Erythroblast (primary cell): ENCODE results near the gene STX10.

ENCODE experiments used
- DNase-seq, 2 experiments: peaks; one replicate each; lab custom pipeline; 2025; lab: John Stamatoyannopoulos, UW
- GATA1 ChIP-seq: IDR thresholded peaks from 2 replicates; pipeline ENCODE4 v1.6.1; 2011; ENCODE audit warnings: low read depth, mild to moderate bottlenecking, control low read depth, low read length, moderate library complexity
- POLR2A ChIP-seq: IDR thresholded peaks from 2 replicates; pipeline ENCODE4 v1.6.1; 2011; ENCODE audit warnings: mild to moderate bottlenecking, low read length

Gene STX10

DNA sequence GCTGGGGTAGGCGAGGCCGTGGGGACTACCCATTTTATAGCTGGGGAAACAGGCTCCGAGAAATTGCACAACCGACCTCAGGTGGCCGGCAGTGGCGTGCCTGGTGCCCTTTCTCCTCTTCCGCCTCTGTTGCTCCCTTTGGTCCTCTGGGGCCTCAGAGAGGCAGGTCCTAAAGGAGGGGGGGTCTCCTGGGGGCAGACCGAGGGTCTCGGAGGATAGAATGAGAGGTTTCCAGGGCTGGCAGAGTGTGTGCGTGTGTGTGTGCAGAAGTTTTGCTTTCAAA is 11.3 kb downstream of the STX10 start:
- TF ChIP-seq POLR2A (no peak), GATA1 (no peak)

DNA sequence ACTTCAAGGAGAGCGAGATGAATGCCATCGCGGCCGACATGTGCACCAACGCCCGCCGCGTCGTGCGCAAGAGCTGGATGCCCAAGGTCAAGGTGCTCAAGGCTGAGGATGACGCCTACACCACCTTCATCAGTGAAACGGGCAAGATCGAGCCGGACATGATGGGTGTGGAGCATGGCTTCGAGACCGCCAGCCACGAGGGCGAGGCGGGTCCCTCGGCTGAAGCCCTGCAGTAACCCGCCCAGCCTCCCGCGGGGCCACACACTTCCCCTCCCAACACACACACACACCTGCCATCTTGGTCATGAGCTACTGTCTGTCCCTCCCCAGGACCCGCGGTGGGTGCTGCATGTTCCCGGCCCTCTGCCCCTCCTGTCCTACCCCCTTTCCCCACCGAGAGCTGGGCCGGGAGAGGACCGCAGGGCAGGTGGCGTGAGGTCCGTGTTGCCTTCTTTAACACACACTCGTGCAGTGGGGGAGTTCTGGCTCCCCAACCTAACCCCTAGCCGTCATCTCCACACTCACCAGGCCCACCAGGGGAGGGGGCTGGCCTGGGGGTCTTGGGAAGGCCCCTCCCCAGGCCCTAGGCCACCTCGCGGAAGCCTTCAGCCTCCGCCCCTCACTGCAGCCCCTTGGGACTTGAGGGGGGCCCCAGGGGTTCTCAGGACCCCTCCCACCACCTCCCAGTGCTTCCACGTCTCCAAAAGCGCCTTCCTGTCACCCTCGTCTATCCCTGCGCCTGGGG is 11.8 kb downstream of the STX10 start:
- no peak for DNase-seq
- no peak for TF ChIP-seq POLR2A

More for the DNA sequence above, 11.3 kb downstream of the STX10 start:
- DNase-seq = no peak

DNA sequence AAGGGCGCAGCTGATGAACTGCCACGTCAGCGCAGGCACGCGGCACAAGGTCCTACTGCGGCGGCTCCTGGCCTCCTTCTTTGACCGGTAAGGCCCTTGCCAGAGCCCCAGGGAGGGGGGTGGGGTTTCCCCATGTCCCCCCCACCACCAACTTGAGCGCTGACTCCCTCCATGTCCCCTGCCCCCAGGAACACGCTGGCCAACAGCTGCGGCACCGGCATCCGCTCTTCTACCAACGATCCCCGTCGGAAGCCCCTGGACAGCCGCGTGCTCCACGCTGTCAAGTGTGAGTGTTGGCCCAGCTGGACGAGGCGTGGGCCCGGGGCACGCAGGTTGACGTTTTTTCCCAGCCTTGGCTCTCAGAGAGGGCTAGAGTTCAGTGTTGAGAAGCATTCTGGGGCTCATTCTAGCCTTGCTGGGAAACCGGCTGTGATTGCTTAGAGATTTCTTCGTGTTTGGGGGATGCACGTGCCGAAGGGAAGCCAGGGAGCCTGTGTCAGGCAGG is 12.8 kb downstream of the STX10 start:
- no peak for DNase-seq
- TF ChIP-seq POLR2A (no peak), GATA1 (no peak)

DNA sequence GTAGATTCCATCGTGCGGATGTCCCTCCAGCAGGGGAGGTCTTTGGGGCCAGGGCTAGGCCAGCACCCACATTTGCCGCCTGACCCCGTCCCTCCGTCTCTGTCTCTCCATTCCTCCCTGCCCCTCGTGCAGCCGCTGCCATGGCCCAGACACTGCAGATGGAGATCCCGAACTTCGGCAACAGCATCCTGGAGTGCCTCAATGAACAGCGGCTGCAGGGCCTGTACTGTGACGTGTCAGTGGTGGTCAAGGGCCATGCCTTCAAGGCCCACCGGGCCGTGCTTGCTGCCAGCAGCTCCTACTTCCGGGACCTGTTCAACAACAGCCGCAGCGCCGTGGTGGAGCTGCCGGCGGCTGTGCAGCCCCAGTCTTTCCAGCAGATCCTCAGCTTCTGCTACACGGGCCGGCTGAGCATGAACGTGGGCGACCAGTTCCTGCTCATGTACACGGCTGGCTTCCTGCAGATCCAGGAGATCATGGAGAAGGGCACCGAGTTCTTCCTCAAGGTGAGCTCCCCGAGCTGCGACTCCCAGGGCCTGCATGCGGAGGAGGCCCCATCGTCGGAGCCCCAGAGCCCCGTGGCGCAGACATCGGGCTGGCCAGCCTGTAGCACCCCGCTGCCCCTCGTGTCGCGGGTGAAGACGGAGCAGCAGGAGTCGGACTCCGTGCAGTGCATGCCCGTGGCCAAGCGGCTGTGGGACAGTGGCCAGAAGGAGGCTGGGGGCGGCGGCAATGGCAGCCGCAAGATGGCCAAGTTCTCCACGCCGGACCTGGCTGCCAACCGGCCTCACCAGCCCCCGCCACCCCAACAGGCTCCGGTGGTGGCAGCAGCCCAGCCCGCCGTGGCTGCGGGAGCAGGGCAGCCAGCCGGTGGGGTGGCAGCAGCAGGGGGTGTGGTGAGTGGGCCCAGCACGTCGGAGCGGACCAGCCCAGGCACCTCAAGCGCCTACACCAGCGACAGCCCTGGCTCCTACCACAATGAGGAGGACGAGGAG is 14.8 kb downstream of the STX10 start:
- TF ChIP-seq POLR2A (no peak), GATA1 (no peak)
- DNase-seq = no peak

DNA sequence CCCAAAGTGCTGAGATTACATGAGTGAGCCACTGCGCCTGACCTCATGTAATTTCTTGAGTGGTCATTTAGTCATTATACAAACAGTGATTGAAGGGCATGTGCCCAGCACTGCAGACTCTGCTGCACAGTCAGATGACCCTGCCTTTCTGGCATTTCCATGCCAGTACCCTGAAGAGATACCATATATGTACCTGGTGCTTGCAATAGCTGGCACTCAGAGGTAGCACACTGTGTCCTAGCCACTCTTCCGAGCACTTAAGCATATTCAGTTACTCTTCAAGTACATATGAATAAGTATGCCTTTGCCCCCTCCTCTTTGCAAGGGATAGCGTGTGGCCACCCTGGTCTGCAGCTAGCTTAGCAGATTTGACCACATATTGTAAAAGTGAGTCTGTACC is 15.5 kb downstream of the STX10 start:
- TF ChIP-seq GATA1 (no peak), POLR2A (no peak)
- no peak for DNase-seq

DNA sequence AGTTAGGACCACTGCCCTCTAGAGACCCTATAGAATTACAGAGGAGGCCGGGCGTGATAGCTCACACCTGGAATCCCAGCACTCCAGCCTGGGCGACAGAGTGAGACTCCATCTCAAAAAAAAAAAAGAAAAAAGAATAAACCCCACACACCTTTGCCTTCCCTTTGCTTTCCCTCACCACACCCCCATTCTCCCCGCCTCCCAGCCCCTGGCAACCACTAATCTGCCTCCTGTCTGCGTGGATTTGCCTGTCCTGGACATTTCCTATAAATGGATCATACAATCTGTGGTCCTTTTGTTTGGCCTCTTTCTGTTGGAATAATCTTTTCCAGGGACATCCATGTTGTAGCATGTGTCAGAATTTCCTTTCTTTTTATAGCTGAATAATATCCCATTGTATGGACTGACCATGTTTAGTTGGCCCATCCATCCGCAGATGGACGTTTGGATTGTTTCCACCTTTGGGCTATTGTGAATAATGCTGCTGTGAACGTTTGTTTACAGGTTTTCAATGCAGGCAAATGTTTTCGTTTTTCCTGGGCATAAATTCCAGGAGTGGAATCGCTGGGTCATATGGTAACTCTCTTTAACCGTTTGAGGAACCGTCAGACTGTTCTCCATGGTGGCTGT is 16.8 kb downstream of the STX10 start:
- no peak for DNase-seq
- TF ChIP-seq POLR2A (no peak), GATA1 (no peak)

DNA sequence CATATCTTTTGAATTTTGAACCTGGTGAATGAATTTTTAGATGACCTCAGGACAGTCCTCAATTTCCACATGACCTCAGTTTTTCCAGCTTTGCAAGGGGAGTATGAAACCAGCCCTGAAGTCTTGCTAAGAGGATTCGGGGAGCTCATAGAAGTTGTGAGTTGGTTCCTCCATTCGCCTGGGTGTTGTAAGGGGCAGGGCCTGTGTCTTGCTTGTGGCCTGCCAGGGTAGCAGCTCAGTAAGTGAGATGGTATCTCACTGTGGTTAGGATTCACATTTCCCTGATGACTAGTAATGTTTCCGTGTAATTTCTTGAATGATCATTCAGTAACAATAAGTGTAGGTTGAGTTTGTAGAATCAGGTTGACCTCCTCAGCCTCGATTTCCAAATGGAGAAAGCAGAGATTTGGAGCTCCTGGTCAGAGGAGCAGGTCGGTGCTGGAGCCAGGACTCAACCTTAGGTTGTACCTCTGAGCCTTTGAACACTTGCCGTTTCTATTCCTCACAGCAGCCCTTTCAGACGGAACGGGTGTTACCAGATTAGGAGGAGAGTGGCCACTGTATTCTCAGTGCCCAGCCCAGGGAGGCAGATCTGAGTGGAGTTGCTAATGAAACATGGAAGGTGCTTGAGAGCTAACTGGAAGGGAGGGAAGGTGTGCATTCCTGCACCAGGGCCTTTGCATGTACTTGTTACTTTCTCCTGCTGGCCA is 17.5 kb downstream of the STX10 start:
- TF ChIP-seq GATA1 = no peak
- TF ChIP-seq POLR2A = no peak
- peak; percentile 46 to 49 for DNase-seq

DNA sequence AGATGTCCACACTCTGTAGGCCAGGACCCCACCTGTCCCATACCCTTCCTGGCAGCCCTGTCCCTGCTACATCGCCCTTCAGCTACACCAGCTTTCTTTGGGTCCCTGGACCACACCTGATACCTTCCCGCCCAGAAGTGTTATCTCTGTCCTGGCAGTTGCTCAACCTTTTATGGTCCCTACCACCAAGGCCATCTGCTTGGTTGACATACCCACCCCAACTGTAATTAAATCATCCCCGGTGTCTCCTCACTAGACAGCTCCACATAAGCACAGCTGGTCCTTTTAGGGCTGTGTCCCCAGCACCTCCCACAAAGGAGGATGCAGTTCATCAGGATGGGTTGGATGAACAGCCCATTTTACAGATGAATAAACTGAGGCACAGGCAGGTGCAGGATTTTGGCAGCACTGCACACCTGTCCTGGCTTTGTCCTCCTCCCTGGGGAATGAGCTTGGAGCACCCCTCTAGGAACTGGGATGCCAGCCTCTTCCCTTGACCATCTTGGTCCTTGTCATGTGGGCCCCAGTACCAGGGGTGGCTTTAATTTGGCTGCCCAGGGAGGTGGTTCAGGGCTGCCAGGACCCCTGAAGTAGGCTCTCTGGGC is 19.2 kb downstream of the STX10 start:
- TF ChIP-seq GATA1 (no peak), POLR2A (no peak)
- DNase-seq = no peak

DNA sequence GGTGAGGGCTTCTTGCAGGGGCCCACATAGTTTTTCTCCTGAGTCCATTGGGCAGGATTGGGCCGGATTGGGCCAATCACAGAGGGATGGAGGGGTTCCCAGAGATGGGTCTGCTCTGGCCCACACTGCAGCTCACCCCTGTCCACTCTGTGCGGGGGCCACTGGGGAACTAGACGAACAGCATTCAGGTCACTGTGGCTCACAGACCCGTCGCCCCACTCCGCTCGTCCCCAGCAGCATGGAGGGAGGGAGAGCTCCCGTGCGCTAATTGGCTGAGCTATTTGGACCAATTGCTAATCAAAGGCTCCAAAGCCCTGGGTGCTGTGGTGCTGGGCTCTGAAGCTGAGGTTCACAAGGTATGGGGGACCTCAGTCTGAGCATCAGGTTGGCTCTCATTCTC is 20.8 kb downstream of the STX10 start:
- TF ChIP-seq GATA1 (no peak), POLR2A (no peak)
- DNase-seq = no peak

DNA sequence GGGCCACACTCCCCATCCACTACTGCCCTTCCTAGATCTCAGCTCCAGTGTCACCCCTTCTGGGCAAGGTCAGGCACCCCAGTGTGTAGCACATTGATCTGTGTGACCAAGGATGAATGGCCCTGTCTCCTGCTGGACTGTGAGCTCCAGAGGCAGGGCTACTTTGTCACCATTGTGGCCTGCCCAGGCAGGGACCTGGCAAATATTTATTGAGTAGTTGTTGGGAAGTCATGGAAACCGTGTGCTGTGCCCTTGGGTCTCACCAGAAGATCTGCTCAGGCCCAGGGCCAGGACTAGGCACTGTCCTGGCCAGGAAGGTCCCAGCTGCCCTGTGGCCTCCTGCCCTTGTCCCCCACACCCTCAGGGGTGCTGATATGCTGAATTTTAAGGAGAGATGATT is 21.6 kb downstream of the STX10 start:
- TF ChIP-seq POLR2A (no peak), GATA1 (no peak)
- DNase-seq = no peak

DNA sequence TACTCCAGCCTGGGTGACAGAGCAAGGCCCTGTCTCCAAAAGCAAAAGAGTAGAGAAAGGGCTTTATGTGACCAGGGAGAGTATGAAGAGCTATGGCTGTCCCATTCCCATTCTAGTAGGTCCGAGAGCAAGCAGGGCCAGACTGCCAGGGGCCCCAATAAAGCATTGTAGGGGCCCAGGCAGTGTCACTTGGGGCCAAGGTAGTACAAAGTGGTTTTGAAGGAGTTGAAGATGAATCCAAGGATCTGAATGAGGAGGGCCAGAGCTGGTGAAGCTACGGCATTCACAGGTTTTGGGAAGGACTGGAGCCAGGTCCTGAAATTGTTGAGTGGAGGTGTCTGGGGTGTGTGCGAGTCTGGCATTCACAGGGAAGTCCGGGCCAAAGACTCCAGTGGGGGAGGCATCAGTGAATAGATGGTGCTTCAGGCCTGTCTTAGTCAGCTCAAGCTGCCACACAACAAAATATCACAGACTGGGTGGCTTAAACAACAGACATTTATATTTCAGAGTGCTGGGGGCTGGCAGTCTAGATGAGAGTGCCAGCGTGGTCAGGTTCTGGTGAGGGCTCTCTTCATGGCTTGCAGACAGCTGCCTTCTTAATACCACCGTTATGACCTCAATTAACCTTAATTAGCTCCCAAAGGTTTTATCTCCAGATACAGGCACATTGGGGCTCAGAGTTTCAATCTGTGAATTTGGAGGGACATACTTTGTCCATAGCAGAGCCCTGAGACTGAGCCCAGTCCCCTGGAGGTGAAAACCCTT is 22.2 kb downstream of the STX10 start:
- peak in 1 of 2 experiments; percentile 57 for DNase-seq

DNA sequence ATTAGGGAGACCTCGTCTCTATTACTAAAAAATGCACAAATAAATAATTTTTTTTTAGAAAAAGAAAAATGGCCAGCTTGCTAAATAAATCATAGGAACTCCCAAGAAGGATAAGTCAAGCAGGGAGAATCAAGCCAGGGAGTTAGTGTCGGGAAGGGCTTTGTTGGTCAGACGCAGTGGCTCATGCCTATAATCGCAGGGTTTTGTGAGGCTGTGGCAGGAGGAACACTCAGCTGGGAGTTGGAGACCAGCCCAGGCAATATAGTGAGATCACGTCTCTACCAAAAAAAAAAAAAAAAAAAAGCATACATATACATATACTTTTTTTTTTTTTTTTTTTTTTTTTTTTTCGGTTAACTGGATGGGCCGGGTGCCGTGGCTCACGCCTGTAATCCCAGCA is 23.1 kb downstream of the STX10 start:
- no peak for TF ChIP-seq POLR2A
- TF ChIP-seq GATA1 = no peak

More for the DNA sequence above, 22.2 kb downstream of the STX10 start:
- TF ChIP-seq POLR2A (no peak), GATA1 (no peak)

More for the DNA sequence above, 23.1 kb downstream of the STX10 start:
- DNase-seq = no peak
